ENCODE results near the gene SKOR2. TPM values are rescaled to one million over a fixed set of nuclear protein-coding genes. Genes with fewer than 3 reads are reported as not detected.

SKOR2 gene
- total RNA-seq, 1 experiment from 2014 or later: not detected

DNA sequence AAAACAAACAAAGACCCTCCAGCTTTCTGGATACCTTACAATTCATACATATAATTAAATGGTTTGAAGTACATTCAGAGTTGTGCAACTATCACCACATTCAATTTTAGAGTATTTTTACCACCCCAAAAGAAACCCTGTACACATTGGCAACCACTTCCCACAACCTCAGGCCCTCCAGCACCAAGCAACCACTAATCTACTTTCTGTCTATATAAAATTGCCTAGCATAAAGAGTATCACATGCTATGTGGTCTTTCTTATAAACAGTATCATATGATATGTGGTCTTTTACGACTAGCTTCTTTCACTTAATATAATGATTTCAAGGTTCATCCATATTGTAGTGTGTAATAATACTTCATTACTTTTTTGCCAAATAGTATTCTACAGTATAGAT lies 82.5 kb downstream of the SKOR2 start:
- Histone ChIP-seq H3K27me3 (ENCODE audit: insufficient read depth, low read depth) (no peaks in the 10 kb centered on the region), H3K4me1 (replicated peaks; ENCODE audit: insufficient read depth) (peaks cover 7% of the 10 kb centered on the region; the same call in 1 of the 2 replicates), H3K79me2 (ENCODE audit: low read depth) (peaks cover 85% of the 10 kb centered on the region), H3K9me3 (ENCODE audit: insufficient read depth, low read depth) (no peaks in the 10 kb centered on the region), H4K20me1 (ENCODE audit: insufficient read depth) (peaks cover 34% of the 10 kb centered on the region), H3K36me3 (ENCODE audit: low read depth) (peaks cover 20% of the 10 kb centered on the region), H3K9me2 (ENCODE audit: insufficient read depth) (no peaks in the 10 kb centered on the region), H3K27ac (no peak overlapping the region), H3K4me2 (no peak overlapping the region), H3F3A (ENCODE audit: insufficient read depth, low read depth) (no peaks in the 10 kb centered on the region; the same call in 1 of the 2 replicates), H3K4me3 (no peak overlapping the region), H2AFZ (no peak overlapping the region)
- intact Hi-C loops (cut with micrococcal nuclease; ENCODE audit: unreplicated experiment): no loop called here
- CTCF ChIA-PET: no interaction called here
- DNase-seq: no peak
- TF ChIP-seq EZH2 (IDR thresholded peaks at IDR 0.05; ENCODE audit: low read depth): no peak
- TF ChIP-seq, protein P1, sequence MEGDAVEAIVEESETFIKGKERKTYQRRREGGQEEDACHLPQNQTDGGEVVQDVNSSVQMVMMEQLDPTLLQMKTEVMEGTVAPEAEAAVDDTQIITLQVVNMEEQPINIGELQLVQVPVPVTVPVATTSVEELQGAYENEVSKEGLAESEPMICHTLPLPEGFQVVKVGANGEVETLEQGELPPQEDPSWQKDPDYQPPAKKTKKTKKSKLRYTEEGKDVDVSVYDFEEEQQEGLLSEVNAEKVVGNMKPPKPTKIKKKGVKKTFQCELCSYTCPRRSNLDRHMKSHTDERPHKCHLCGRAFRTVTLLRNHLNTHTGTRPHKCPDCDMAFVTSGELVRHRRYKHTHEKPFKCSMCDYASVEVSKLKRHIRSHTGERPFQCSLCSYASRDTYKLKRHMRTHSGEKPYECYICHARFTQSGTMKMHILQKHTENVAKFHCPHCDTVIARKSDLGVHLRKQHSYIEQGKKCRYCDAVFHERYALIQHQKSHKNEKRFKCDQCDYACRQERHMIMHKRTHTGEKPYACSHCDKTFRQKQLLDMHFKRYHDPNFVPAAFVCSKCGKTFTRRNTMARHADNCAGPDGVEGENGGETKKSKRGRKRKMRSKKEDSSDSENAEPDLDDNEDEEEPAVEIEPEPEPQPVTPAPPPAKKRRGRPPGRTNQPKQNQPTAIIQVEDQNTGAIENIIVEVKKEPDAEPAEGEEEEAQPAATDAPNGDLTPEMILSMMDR (conservative IDR thresholded peaks at IDR 0.05): no peak
- POLR2A ChIA-PET (ENCODE audit: unreplicated experiment): no interaction called here
- BruUV-seq (replicated peaks): no TSS peak

DNA sequence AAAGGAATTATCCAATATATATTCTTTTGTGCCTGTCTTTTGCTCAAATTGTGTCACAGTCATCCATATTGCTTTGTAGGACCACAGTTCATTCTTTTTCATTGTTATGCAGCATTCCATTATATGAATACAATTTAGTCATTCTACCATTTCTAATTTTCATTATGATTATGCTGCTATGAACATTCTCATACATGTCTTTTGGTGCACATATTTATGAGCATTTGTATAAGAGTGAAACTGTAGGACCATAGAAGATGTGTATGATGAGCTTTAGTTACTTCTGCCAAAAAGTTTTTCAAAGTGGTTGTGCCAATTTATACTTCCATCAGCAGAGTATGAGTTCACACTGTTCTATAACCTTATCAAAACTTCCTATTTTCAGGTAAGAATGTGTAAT lies 83.0 kb downstream of the SKOR2 start:
- Histone ChIP-seq H3K27me3 (ENCODE audit: insufficient read depth, low read depth) (no peaks in the 10 kb centered on the region), H3K79me2 (ENCODE audit: low read depth) (peaks cover 81% of the 10 kb centered on the region), H3K36me3 (ENCODE audit: low read depth) (peaks cover 24% of the 10 kb centered on the region), H3F3A (ENCODE audit: insufficient read depth, low read depth) (no peaks in the 10 kb centered on the region; the same call in 1 of the 2 replicates), H2AFZ (no peak overlapping the region), H3K9me2 (ENCODE audit: insufficient read depth) (no peaks in the 10 kb centered on the region), H3K9me3 (ENCODE audit: insufficient read depth, low read depth) (no peaks in the 10 kb centered on the region), H3K4me3 (no peak overlapping the region), H4K20me1 (ENCODE audit: insufficient read depth) (peaks cover 36% of the 10 kb centered on the region), H3K4me2 (no peak overlapping the region), H3K4me1 (replicated peaks; ENCODE audit: insufficient read depth) (0 out of 2 replicates have a peak, but pooled peaks cover 6% of the 10 kb centered on the region), H3K27ac (no peak overlapping the region)
- ChIA-PET POLR2A (ENCODE audit: unreplicated experiment) (no interaction called here), CTCF (no interaction called here)
- TF ChIP-seq, protein P1 (conservative IDR thresholded peaks at IDR 0.05): no peak
- TF ChIP-seq EZH2 (IDR thresholded peaks at IDR 0.05; ENCODE audit: low read depth): no peak
- DNase-seq: no peak
- intact Hi-C loops (cut with micrococcal nuclease; ENCODE audit: unreplicated experiment): no loop called here
- BruUV-seq (replicated peaks): no TSS peak

GRCh38 chr18:47166294-47166693 lies 85.2 kb downstream of the SKOR2 start:
- Histone ChIP-seq H3K9me2 (ENCODE audit: insufficient read depth) (no peaks in the 10 kb centered on the region), H3F3A (ENCODE audit: insufficient read depth, low read depth) (no peaks in the 10 kb centered on the region; the same call in 1 of the 2 replicates), H3K79me2 (ENCODE audit: low read depth) (peaks cover 70% of the 10 kb centered on the region), H3K27ac (no peak overlapping the region), H3K9me3 (ENCODE audit: insufficient read depth, low read depth) (no peaks in the 10 kb centered on the region), H3K27me3 (ENCODE audit: insufficient read depth, low read depth) (no peaks in the 10 kb centered on the region), H2AFZ (no peak overlapping the region), H3K4me1 (replicated peaks; ENCODE audit: insufficient read depth) (0 out of 2 replicates have a peak, but pooled peaks cover 6% of the 10 kb centered on the region), H3K4me3 (no peak overlapping the region), H4K20me1 (ENCODE audit: insufficient read depth) (peaks cover 36% of the 10 kb centered on the region), H3K36me3 (ENCODE audit: low read depth) (peaks cover 24% of the 10 kb centered on the region), H3K4me2 (no peak overlapping the region)
- intact Hi-C loops (cut with micrococcal nuclease; ENCODE audit: unreplicated experiment): no loop called here
- ChIA-PET POLR2A (ENCODE audit: unreplicated experiment) (no interaction called here), CTCF (no interaction called here)
- TF ChIP-seq EZH2 (IDR thresholded peaks at IDR 0.05; ENCODE audit: low read depth): no peak
- TF ChIP-seq, protein P1 (conservative IDR thresholded peaks at IDR 0.05): no peak
- no peak for DNase-seq
- no TSS peak for BruUV-seq (replicated peaks)

Data from PC-9 (cell line).